ACC112 (cell line): Measurements from ENCODE around the gene RAD23B.

Experiments used
- H2AFZ ChIP-seq: fragments of 200-600 bp; sonication (generic); one replicate; pipeline ENCODE4 v1.6.0; 2017; ENCODE audit warnings: antibody characterized with exemption, low read length; ENCODE audit not compliant: unreplicated experiment
- H3K27ac ChIP-seq: fragments of 200-600 bp; sonication (generic); 2 replicates; pipeline ENCODE4 v1.5.1; 2014; ENCODE audit warnings: low read depth, mild to moderate bottlenecking, antibody characterized with exemption, low read length, moderate library complexity
- H3K27me3 ChIP-seq: fragments of 200-600 bp; sonication (generic); 2 replicates; pipeline ENCODE4 v1.6.1; 2014; ENCODE audit warnings: mild to moderate bottlenecking, antibody characterized with exemption, low read length, moderate library complexity, mixed read lengths; ENCODE audit not compliant: insufficient read depth
- H3K36me3 ChIP-seq: fragments of 200-600 bp; sonication (generic); 2 replicates; pipeline ENCODE4 v1.6.1; 2016; ENCODE audit warnings: mild to moderate bottlenecking, antibody characterized with exemption, low read length, moderate library complexity, mixed read lengths; ENCODE audit not compliant: insufficient read depth
- H3K4me1 ChIP-seq: fragments of 200-600 bp; sonication (generic); one replicate; pipeline ENCODE4 v1.6.1; 2016; ENCODE audit warnings: low read length, mixed read lengths; ENCODE audit not compliant: insufficient read depth, unreplicated experiment, control insufficient read depth
- H3K4me3 ChIP-seq: fragments of 200-600 bp; sonication (generic); 2 replicates; pipeline ENCODE4 v1.5.1; 2014; ENCODE audit warnings: mild to moderate bottlenecking, low read depth, low read length
- H3K79me2 ChIP-seq: fragments of 200-600 bp; sonication (generic); one replicate; pipeline ENCODE4 v1.6.0; 2016; ENCODE audit warnings: low read length; ENCODE audit not compliant: control insufficient read depth, unreplicated experiment, insufficient read depth

Gene RAD23B

DNA sequence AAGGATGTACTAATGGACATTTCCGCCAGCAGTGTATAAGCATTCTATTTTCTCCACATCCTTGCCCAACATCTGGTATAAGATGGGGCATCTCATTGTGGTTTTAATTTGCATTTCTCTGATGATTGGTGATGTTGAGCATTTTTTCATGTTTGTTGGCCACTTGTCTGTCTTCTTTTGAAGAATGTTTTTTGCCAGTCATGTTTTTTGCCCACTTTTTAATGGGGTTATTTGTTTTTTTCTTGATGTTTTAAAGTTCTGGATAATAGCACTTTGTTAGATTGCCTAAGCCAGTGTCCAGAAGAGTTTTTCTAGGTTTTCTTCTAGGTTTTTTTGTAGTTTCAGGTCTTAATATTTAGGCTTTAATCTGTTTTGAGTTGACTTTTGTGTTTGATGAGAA is 31.7 kb downstream of the RAD23B start:
- Histone ChIP-seq H3K79me2 (peaks cover 83% of the 10 kb centered on the region), H2AFZ (no peak overlapping the region), H3K4me1 (peaks cover 7% of the 10 kb centered on the region), H3K27me3 (no peaks in the 10 kb centered on the region), H3K36me3 (peaks cover 59% of the 10 kb centered on the region), H3K4me3 (no peak overlapping the region), H3K27ac (no peak overlapping the region)

DNA sequence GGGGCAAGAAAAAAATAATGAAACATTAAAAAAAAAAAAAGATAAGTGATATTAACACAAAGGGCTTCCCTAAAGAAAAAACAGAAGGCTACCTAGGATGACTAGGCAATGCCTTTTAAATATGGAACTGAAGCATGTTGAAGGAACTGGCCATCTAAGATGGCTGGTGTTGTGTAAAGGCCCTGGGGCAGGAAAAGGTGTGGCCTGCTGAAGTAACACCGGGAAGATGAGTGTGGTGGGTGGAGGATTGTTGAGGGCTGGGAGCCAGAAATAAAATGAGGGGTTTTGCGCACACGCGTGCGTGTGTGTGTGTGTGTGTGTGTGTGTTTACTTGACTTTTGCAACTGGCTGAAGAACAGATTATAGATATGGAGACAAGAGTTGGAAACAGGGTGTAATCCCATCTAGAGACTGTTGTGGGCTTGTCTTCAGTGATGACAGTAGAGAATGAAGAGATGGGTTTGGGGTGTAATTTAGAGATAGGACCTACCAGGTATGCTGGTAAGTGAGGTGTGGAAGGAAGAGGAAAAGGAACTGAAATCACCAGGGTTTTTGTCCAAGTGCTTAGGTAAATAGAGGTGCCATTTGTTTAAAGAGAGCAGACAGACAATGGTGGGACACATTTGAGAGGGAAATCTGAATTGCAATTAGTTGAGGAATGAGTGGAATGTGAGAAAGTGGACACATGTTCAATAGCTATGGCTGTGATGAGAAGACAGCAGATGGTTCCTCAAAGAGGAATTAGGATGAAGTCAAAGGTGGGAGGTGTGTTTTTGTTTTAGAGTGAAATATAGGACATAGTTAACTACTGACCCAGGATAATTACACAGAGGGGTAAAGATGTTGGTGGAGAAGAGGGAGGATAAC is 33.9 kb downstream of the RAD23B start:
- H3K4me1 ChIP-seq = peaks cover 7% of the 10 kb centered on the region
- no peak overlapping the region for H2AFZ ChIP-seq
- H3K27ac ChIP-seq = no peak overlapping the region
- H3K4me3 ChIP-seq = no peak overlapping the region
- peaks cover 57% of the 10 kb centered on the region for H3K36me3 ChIP-seq
- no peaks in the 10 kb centered on the region for H3K27me3 ChIP-seq
- peaks cover 81% of the 10 kb centered on the region for H3K79me2 ChIP-seq

DNA sequence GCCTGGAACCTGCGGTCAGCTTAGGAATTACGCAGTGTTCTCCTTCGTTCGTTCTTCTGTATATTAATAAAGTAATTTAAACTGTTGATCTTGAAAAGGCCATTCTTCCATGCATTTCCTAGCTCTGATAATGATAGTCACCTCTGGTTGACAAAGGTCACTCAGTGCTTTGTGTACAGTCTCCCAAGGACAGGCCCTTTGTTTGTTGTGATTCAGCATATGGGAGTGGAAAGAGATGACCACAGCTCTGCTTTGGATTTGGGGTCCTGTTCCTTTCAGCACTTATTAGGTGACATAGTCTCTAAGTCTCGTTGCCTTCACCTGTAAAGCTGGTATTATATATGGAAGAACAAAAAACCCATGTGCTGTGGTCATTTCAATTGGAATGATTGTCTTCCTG is 39.6 kb downstream of the RAD23B start:
- Histone ChIP-seq H3K4me3 (no peak overlapping the region), H3K4me1 (no peaks in the 10 kb centered on the region), H2AFZ (no peak overlapping the region), H3K79me2 (peaks cover 70% of the 10 kb centered on the region), H3K36me3 (peaks cover 69% of the 10 kb centered on the region), H3K27ac (no peak overlapping the region), H3K27me3 (no peaks in the 10 kb centered on the region)

DNA sequence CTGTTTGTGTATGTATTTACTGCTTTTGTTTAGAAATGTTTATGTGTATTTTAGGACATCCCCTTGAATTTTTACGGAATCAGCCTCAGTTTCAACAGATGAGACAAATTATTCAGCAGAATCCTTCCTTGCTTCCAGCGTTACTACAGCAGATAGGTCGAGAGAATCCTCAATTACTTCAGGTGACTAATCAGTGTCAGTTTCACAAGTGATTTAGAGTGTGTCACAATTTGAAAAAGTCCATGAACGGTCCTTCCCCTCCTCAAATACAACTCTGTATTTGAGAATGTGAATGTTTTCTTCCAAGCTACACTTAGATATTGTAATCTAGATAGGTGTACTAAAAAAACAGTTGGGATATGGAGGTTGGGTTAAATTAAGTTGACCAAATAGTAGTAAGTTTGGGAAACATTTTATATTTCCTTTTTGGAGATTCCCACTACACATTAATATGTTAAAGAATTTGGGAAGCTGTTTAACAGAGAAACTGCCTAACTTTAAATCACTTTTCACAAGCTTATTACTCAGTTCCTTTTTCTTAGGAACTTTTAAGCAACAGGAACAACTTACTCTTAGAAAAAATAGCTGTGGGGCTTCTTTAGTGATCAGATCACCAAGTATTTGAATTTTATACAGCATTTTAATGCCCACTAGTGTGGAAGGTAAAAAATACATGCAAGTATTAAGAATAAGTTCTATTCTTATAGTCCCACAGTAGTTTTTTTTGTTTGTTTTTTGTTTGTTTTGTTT is 40.9 kb downstream of the RAD23B start:
- Histone ChIP-seq H3K4me1 (no peaks in the 10 kb centered on the region), H3K27me3 (no peaks in the 10 kb centered on the region), H3K27ac (no peak overlapping the region), H3K4me3 (no peak overlapping the region), H3K79me2 (peaks cover 73% of the 10 kb centered on the region), H2AFZ (no peak overlapping the region), H3K36me3 (peaks cover 69% of the 10 kb centered on the region)

DNA sequence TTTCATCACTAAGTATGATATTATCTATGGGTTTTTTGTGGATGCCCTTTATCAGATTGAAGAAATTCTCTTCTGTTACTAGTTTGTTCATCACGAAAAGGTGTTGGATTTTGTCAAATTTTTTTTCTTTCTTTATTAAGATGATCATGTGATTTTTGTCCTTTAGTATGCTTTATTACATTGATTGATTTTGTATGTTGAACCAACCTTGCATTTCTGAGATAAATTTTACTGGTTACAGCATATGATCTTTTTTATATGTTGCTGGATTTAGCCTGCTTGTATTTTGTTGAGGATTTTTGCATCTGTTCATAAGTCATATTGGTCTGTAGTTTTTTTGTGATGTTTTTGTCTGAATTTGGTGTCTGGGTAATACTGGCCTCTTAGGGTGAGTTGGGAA is 42.8 kb downstream of the RAD23B start:
- H3K27me3 ChIP-seq = no peaks in the 10 kb centered on the region
- peaks cover 75% of the 10 kb centered on the region for H3K36me3 ChIP-seq
- no peaks in the 10 kb centered on the region for H3K4me1 ChIP-seq
- H3K27ac ChIP-seq = no peak overlapping the region
- H3K4me3 ChIP-seq = no peak overlapping the region
- H2AFZ ChIP-seq = no peak overlapping the region
- H3K79me2 ChIP-seq = peaks cover 61% of the 10 kb centered on the region

DNA sequence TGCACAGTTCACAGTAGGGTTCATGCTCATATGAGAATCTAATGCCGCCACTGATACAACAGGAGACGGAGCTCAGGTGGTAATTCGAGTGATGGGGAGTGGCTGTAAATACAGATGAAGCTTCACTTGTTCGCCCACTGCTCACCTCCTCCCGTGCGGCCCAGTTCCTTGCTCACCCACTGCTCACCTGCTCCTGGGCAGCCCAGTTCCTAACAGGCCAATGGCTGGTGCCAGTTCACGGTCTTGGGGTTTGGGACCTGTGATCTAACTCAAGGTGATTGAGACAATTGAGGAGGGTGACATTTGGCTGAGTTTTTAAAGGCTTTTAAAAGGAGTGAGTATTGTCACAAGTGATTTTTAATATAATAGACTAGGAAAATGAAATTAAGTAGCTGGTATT is 45.4 kb downstream of the RAD23B start:
- no peaks in the 10 kb centered on the region for H3K4me1 ChIP-seq
- peaks cover 85% of the 10 kb centered on the region for H3K36me3 ChIP-seq
- H2AFZ ChIP-seq = no peak overlapping the region

DNA sequence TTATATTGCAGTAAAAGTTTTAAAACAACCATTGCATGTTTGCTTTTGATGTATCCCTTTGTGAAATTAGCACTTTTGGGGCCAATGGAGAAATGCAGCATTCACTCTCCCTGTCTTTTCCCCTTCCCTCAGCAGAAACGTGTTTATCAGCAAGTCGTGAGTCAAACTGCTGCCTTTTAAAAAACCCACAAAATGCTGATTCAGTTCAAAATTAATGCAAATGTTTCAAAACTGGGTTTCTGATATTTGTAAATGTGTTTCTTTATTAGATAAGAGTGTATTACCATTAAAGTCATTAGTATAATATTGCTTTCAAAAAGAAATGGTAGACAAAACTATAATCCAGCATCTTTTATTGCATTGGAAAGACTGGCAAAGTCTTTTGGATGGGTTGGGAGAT is 47.3 kb downstream of the RAD23B start:
- H2AFZ ChIP-seq = no peak overlapping the region
- peaks cover 28% of the 10 kb centered on the region for H3K79me2 ChIP-seq
- no peaks in the 10 kb centered on the region for H3K27me3 ChIP-seq
- peaks cover 85% of the 10 kb centered on the region for H3K36me3 ChIP-seq
- H3K4me3 ChIP-seq = no peak overlapping the region
- H3K4me1 ChIP-seq = no peaks in the 10 kb centered on the region
- no peak overlapping the region for H3K27ac ChIP-seq

More for the DNA sequence above, 45.4 kb downstream of the RAD23B start:
- no peak overlapping the region for H3K4me3 ChIP-seq
- H3K27ac ChIP-seq = no peak overlapping the region
- H3K27me3 ChIP-seq = no peaks in the 10 kb centered on the region
- peaks cover 44% of the 10 kb centered on the region for H3K79me2 ChIP-seq

DNA sequence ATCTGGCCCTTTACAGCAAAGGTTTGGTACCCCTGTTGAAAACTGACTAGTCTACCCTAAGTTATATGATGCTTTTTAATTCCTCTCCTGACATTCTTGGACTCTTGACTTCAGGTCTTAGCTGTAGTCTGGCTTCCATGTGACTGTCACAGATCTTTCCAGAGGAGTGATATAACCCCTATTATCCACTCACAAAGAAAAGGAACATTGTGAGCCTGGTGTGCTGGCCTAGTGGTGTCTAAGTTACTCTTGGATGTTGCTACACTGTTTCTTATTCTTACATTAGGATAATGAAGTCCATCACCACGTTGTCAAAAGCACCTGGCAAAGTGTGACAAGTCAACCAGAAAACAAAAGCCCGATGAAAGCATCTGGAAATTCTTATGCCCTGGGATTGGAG is 49.8 kb downstream of the RAD23B start:
- Histone ChIP-seq H3K4me3 (no peak overlapping the region), H3K27ac (no peak overlapping the region), H3K4me1 (peaks cover 15% of the 10 kb centered on the region), H3K79me2 (peaks cover 11% of the 10 kb centered on the region), H2AFZ (no peak overlapping the region), H3K36me3 (peaks cover 69% of the 10 kb centered on the region), H3K27me3 (no peaks in the 10 kb centered on the region)

DNA sequence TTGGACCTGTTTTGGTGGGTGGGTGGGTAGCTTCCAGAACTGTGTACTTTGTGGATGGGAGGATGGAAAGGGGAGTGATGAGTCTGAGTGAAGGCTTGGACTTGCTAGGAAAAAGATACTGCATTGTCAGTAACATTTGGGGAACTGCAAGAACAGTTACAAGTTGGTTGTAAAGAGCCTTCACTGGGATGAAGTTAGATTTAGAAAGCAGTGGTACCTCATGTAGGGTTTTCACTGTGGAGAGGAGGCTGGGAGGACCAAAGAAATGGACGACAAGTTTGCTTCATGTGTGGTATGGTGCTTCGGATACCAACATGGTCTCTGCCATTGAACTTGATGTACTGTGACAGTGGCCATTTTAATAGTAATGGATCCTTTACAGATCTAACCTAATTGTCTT is 50.3 kb downstream of the RAD23B start:
- Histone ChIP-seq H3K27me3 (no peaks in the 10 kb centered on the region), H3K36me3 (peaks cover 71% of the 10 kb centered on the region), H3K4me3 (no peak overlapping the region), H3K27ac (no peak overlapping the region), H3K79me2 (peaks cover 6% of the 10 kb centered on the region), H2AFZ (no peak overlapping the region), H3K4me1 (peaks cover 15% of the 10 kb centered on the region)

DNA sequence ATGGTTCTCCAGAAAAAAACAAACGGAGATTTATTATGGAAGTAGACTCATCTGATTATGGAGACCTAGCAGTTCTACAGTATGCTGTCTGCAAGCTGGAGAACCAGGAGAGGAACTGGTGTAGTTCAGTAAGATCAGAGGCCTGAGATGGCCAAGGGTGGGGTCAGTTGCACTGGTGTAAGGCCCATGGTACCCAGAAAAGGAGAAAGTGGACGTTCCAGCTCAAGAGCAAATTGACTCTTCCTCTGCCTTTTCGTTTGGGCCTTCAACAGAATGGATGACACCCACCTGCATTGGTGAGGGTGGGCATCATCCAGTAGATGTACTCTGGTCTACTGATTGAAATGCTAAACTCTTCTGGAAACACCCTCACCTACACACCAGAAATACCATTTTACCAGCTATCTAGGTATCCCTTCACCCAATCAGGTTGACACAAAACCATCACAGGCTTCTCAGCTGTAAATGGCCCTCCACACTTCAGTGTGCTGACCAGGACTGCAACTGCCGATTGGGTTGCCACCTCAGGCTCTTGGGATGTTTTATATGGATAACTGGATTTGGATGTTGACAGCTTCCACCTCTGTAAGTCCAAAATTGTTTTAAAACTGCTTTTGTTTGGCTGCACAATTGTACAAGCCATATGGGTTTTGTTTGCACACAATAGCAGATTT is 51.2 kb downstream of the RAD23B start:
- H3K27me3 ChIP-seq = no peaks in the 10 kb centered on the region
- no peak overlapping the region for H3K4me3 ChIP-seq
- H2AFZ ChIP-seq = no peak overlapping the region
- no peak overlapping the region for H3K27ac ChIP-seq
- H3K4me1 ChIP-seq = peaks cover 15% of the 10 kb centered on the region
- H3K79me2 ChIP-seq = peaks cover 3% of the 10 kb centered on the region
- H3K36me3 ChIP-seq = peaks cover 68% of the 10 kb centered on the region
